GM12878 (cell line): ENCODE data around the gene TRIM17. TPM values are rescaled to one million over a fixed set of nuclear protein-coding genes. Genes with fewer than 3 reads are reported as not detected.

Experiments
- ATAC-seq: fragments of 200-7000 bp; cut with Tn5 transposase; 3 replicates; pipeline ENCODE4 v1.9.1; 2020; ENCODE audit warnings: mild to moderate bottlenecking, moderate library complexity
- BruUV-seq: library from RNA; stranded (reverse); fragments of 400-500 nt; replicated peaks from 2 replicates; lab custom pipeline; 2021; lab: Mats Ljungman, UMichigan
- CTCF ChIA-PET: fragments of 300-600 bp; sonication (Branson Sonifier 250); formaldehyde crosslinking; extraction: SDS; loops from one replicate; lab custom pipeline; 2021; ENCODE audit warnings: inconsistent platforms; lab: Yijun Ruan, JAX
- POLR2A ChIA-PET: fragments of 350-600 bp; formaldehyde crosslinking; extraction: SDS; loops from one replicate; lab custom pipeline; 2021; ENCODE audit warnings: inconsistent platforms; lab: Charles Lee
- RAD21 ChIA-PET: fragments of 300-600 bp; sonication (Branson Sonifier 250); formaldehyde crosslinking; loops from one replicate; lab custom pipeline; 2023; ENCODE audit warnings: antibody characterized with exemption; ENCODE audit not compliant: unreplicated experiment; lab: Charles Lee
- SMC1A ChIA-PET: fragments of 300-600 bp; sonication (Branson Sonifier 250); formaldehyde crosslinking; loops from one replicate; lab custom pipeline; 2023; ENCODE audit not compliant: unreplicated experiment, uncharacterized antibody; lab: Charles Lee
- DNase-seq: peaks from one replicate; pipeline ENCODE4 v3.0.0-alpha.2; 2011; ENCODE audit warnings: low read depth, low spot score
- FAIRE-seq: peaks from 3 replicates; lab custom pipeline; 2011; peaks lifted over from hg19 to GRCh38; lab: Jason Lieb, UNC
- H2AFZ ChIP-seq: 2 replicates; pipeline ENCODE4 v1.6.0; 2011; ENCODE audit warnings: low read depth, low read length, control low read depth; ENCODE audit not compliant: control insufficient read depth
- H3K27ac ChIP-seq: 2 replicates; pipeline ENCODE4 v1.5.1; 2011; ENCODE audit warnings: control low read depth; ENCODE audit not compliant: control insufficient read depth, insufficient read depth
- H3K27me3 ChIP-seq, 2 experiments: replicated peaks in 1 of 2; 2 replicates each; pipeline versions ENCODE4 v1.6.0 to v1.6.1; 2011; ENCODE audit warnings: low read length in 1 of 2; ENCODE audit not compliant: control insufficient read depth in 2 of 2, insufficient read depth in 2 of 2
- H3K36me3 ChIP-seq, 2 experiments: 2 replicates each; pipeline ENCODE4 v1.5.1; 2011; ENCODE audit warnings: low read length in 1 of 2; ENCODE audit not compliant: control insufficient read depth in 2 of 2, insufficient read depth in 2 of 2
- H3K4me1 ChIP-seq: 2 replicates; pipeline ENCODE4 v1.6.1; 2011; ENCODE audit warnings: mild to moderate bottlenecking, low read length, moderate library complexity, mixed read lengths; ENCODE audit not compliant: control insufficient read depth, insufficient read depth
- H3K4me2 ChIP-seq: 2 replicates; pipeline ENCODE4 v1.6.0; 2011; ENCODE audit warnings: control low read depth; ENCODE audit not compliant: control insufficient read depth, insufficient read depth
- H3K4me3 ChIP-seq: fragments of 200-600 bp; sonication (generic); 2 replicates; pipeline ENCODE4 v1.5.1; 2016
- H3K79me2 ChIP-seq: 2 replicates; pipeline ENCODE4 v1.6.0; 2011; ENCODE audit warnings: low read length; ENCODE audit not compliant: control insufficient read depth, insufficient read depth
- H3K9ac ChIP-seq: 2 replicates; pipeline ENCODE4 v1.8.0; 2011; ENCODE audit warnings: low read length, control low read depth, mixed read lengths; ENCODE audit not compliant: control insufficient read depth, insufficient read depth
- H3K9me3 ChIP-seq: replicated peaks from 3 replicates; pipeline ENCODE4 v1.5.1; 2011; ENCODE audit warnings: mild to moderate bottlenecking, low read length; ENCODE audit not compliant: control insufficient read depth, insufficient read depth
- H4K20me1 ChIP-seq: 2 replicates; pipeline ENCODE4 v1.6.0; 2011; ENCODE audit not compliant: control insufficient read depth, insufficient read depth
- CHD4 ChIP-seq: fragments of 200-600 bp; sonication (generic); IDR thresholded peaks from 2 replicates; pipeline ENCODE4 v1.6.1; 2016; ENCODE audit warnings: mild to moderate bottlenecking
- FOS ChIP-seq: IDR thresholded peaks from 3 replicates; pipeline ENCODE4 v1.6.1; 2011; ENCODE audit warnings: borderline replicate concordance; ENCODE audit not compliant: insufficient read length; ENCODE audit errors: extremely low read depth
- IKZF1 ChIP-seq: fragments of 450-650 bp; conservative IDR thresholded peaks from 2 replicates; pipeline ENCODE4 v1.6.1; 2017; ENCODE audit warnings: antibody characterized with exemption, mild to moderate bottlenecking
- PAX5 ChIP-seq: IDR thresholded peaks from 2 replicates; pipeline ENCODE4 v1.6.1; 2011; ENCODE audit warnings: low read depth, low read length, borderline replicate concordance
- POLR2AphosphoS5 ChIP-seq: IDR thresholded peaks from 2 replicates; pipeline ENCODE4 v1.6.1; 2011; ENCODE audit warnings: mild to moderate bottlenecking, low read length, inconsistent platforms
- RELA ChIP-seq: fragments of 450-650 bp; IDR thresholded peaks from 2 replicates; pipeline ENCODE4 v1.8.0; 2014; ENCODE audit warnings: borderline replicate concordance; ENCODE audit not compliant: partially characterized antibody
- SP1 ChIP-seq: IDR thresholded peaks from one replicate; pipeline ENCODE4 v1.6.1; 2011; ENCODE audit warnings: low read depth, low read length
- ZNF274 ChIP-seq: IDR thresholded peaks from one replicate; pipeline ENCODE4 v1.8.0; 2011; ENCODE audit not compliant: insufficient read length, insufficient read depth
- ZNF384 ChIP-seq: IDR thresholded peaks from 2 replicates; pipeline ENCODE4 v1.6.1; 2012; ENCODE audit warnings: low read depth, mild to moderate bottlenecking, low read length, improper control_type of control experiment, borderline replicate concordance
- WGBS: methylation state at CpG from one replicate; pipeline ENCODE4 v1.1.6; 2016; ENCODE audit warnings: low lambda C conversion rate; ENCODE audit not compliant: insufficient replicate concordance, insufficient coverage; ENCODE audit errors: missing lambda C conversion rate; 5-methylcytosine and 5-hydroxymethylcytosine counted together
- in situ Hi-C: fragments of 300-500 bp; cut with MboI; formaldehyde crosslinking; loops from 9 replicates; pipeline ENCODE4 v1.14.3; 2018; ENCODE audit warnings: mixed read lengths
- intact Hi-C: fragments of 100-400 bp; cut with micrococcal nuclease; formaldehyde crosslinking; loops from one replicate; pipeline ENCODE4 v1.14.2; 2022; ENCODE audit not compliant: unreplicated experiment
- polyA plus RNA-seq, 11 experiments: library from polyadenylated mRNA; depleted of rRNA in 4 of 11; unstranded in 6 of 11; stranded (reverse) in 5 of 11; fragments of >200 nt; fragmentation: Nextera tagmentation in 4 of 11; fragmentation: Illumina TruSeq in 1 of 11; extraction: Ambion mirVana in 4 of 11; extraction: Trizol in 1 of 11; gene quantifications; 1 replicate in 1 of 11; 2 replicates in 10 of 11; pipeline versions ENCODE4 v1.2.1 to v1.2.3, GENCODE V29; 2011 to 2016; ENCODE audit warnings: inconsistent platforms in 2 of 11, missing spikeins in 2 of 11, low read depth in 1 of 11
- total RNA-seq, 4 experiments: library from RNA; depleted of rRNA in 3 of 4; stranded (reverse); fragments of >200 nt in 3 of 4; fragmentation: Illumina TruSeq in 1 of 4; extraction: Trizol in 1 of 4; gene quantifications; 2 replicates each; pipeline versions ENCODE4 v1.2.1 to v1.2.3, GENCODE V29; 2013 to 2021
- TF ChIP-seq, protein P1 (sequence below): IDR thresholded peaks from 2 replicates; pipeline ENCODE4 v1.6.1; 2012; ENCODE audit warnings: low read length, inconsistent platforms

Gene TRIM17
- total and polyA plus RNA-seq, 10 of the 15 experiments (the other 5 are each of a cell fraction or from before 2014, with no cell fraction given) = 0.16 to 0.32 TPM; not detected in 8

DNA sequence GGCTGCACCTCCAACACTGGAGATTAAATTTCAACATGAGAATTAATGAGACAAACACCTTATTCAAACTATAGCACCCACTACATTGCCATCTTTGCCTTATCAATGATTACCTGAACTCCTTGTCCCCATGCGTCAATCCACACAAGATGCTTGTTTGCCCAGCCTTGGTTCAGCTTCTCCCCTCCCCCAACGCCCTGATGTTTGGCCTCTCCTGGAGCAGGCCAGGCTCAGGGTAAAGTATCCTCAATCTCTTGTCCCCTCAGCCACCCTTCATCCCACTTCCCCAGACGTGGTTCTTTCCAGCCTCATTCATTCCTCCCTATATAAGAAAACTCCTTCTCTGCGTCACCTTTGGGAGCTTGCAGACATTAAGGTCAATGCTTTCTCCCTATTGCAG is 11.8 kb upstream of the TRIM17 start:
- FAIRE-seq (no peak), DNase-seq (no peak), ATAC-seq (no peak)
- Histone ChIP-seq H3K4me3 (no peak overlapping the region), H3K9ac (no peak overlapping the region), H3K4me2 (no peak overlapping the region), H3K36me3 (no peaks in the 10 kb centered on the region), H3K27ac (no peak overlapping the region), H3K79me2 (no peaks in the 10 kb centered on the region), H2AFZ (no peak overlapping the region), H3K27me3 (no peaks in the 10 kb centered on the region; a peak in 1 of 4 replicates), H3K9me3 (no peaks in the 10 kb centered on the region), H4K20me1 (no peaks in the 10 kb centered on the region), H3K4me1 (no peaks in the 10 kb centered on the region)
- no TSS peak for BruUV-seq
- RAD21 ChIA-PET = no interaction called here
- WGBS = 26% methylated on average over 4 of the region's 4 CpGs
- intact Hi-C loops = no loop called here
- SMC1A ChIA-PET = no interaction called here
- POLR2A ChIA-PET = no interaction called here
- in situ Hi-C loops = no loop called here
- CTCF ChIA-PET = no interaction called here
- TF ChIP-seq CHD4 = no peak
- no peak for TF ChIP-seq ZNF274
- TF ChIP-seq FOS = no peak
- no peak for TF ChIP-seq IKZF1
- TF ChIP-seq, protein P1, sequence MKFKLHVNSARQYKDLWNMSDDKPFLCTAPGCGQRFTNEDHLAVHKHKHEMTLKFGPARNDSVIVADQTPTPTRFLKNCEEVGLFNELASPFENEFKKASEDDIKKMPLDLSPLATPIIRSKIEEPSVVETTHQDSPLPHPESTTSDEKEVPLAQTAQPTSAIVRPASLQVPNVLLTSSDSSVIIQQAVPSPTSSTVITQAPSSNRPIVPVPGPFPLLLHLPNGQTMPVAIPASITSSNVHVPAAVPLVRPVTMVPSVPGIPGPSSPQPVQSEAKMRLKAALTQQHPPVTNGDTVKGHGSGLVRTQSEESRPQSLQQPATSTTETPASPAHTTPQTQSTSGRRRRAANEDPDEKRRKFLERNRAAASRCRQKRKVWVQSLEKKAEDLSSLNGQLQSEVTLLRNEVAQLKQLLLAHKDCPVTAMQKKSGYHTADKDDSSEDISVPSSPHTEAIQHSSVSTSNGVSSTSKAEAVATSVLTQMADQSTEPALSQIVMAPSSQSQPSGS = no peak
- no peak for TF ChIP-seq SP1
- TF ChIP-seq POLR2AphosphoS5 = no peak
- TF ChIP-seq PAX5 = no peak
- no peak for TF ChIP-seq ZNF384
- no peak for TF ChIP-seq RELA
